ENCODE results near the gene ANKFY1.

- TF ChIP-seq CTCF (IDR thresholded peaks at IDR 0.05) (no peak), REST (IDR thresholded peaks at IDR 0.05; ENCODE audit: low read depth, low read length) (no peak), NRF1 (IDR thresholded peaks at IDR 0.05; ENCODE audit: low read depth, low read length) (no peak), TAF1 (IDR thresholded peaks at IDR 0.05; ENCODE audit: borderline replicate concordance, low read depth, low read length) (no peak), RCOR1 (IDR thresholded peaks at IDR 0.05; ENCODE audit: low read length) (no peak), TCF12 (IDR thresholded peaks at IDR 0.05) (no peak), SIN3A (IDR thresholded peaks at IDR 0.05; ENCODE audit: borderline replicate concordance, low read depth, low read length) (no peak), EP300 (IDR thresholded peaks at IDR 0.05; ENCODE audit: borderline replicate concordance in 1 of 2, low read depth in 1 of 2, low read length in 1 of 2) (no peak), MAX (IDR thresholded peaks at IDR 0.05; ENCODE audit: low read depth) (no peak), GABPA (IDR thresholded peaks at IDR 0.05; ENCODE audit: low read depth) (no peak)
- TF ChIP-seq, protein P1, sequence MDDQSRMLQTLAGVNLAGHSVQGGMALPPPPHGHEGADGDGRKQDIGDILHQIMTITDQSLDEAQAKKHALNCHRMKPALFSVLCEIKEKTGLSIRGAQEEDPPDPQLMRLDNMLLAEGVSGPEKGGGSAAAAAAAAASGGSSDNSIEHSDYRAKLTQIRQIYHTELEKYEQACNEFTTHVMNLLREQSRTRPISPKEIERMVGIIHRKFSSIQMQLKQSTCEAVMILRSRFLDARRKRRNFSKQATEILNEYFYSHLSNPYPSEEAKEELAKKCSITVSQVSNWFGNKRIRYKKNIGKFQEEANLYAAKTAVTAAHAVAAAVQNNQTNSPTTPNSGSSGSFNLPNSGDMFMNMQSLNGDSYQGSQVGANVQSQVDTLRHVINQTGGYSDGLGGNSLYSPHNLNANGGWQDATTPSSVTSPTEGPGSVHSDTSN (IDR thresholded peaks at IDR 0.05), result no peak
Observed at GRCh38 chr17:4187076-4187475, 76.7 kb downstream of the ANKFY1 start.

All from SK-N-SH (cell line).